ENCODE results near the gene FARP1.

- no peak for TF ChIP-seq POLR2AphosphoS5 (IDR thresholded peaks at IDR 0.05)
- TF ChIP-seq CTCF (IDR thresholded peaks at IDR 0.05), result no peak
- TF ChIP-seq EP300 (IDR thresholded peaks at IDR 0.05), result no peak
- TF ChIP-seq POLR2A (IDR thresholded peaks at IDR 0.05), result no peak
These were observed 85.9 kb downstream of the FARP1 start for GRCh38 chr13:98228661-98229341.

Measured in gastroesophageal sphincter (tissue), 3 donors.